H9 (cell line): Measurements from ENCODE around the gene BMP8A. TPM values are rescaled to one million over a fixed set of nuclear protein-coding genes. Genes with fewer than 3 reads are reported as not detected.
"Not testable (repeated sequence)": the region's sequence is repeated elsewhere in the genome, so short reads cannot be mapped to it uniquely, and the experiment has no call there.

Experiments used
- DNase-seq: peaks from one replicate; pipeline ENCODE4 v3.0.0-alpha.2; 2017
- H2AFZ ChIP-seq: one replicate; pipeline ENCODE4 v1.6.1; 2013; ENCODE audit warnings: mild to moderate bottlenecking, low read length, control low read depth, moderate library complexity
- H2AK5ac ChIP-seq: 2 replicates; pipeline ENCODE4 v1.6.1; 2013; ENCODE audit warnings: low read length, control low read depth, mixed read lengths; ENCODE audit not compliant: insufficient read length
- H2BK120ac ChIP-seq: one replicate; pipeline ENCODE4 v1.6.1; 2013; ENCODE audit warnings: low read depth, mild to moderate bottlenecking, low read length, control low read depth, inconsistent platforms; ENCODE audit not compliant: poor library complexity, severe bottlenecking
- H2BK12ac ChIP-seq: 2 replicates; pipeline ENCODE4 v1.6.1; 2013; ENCODE audit warnings: low read length, control low read depth, mixed read lengths, low read depth; ENCODE audit not compliant: insufficient read length
- H2BK15ac ChIP-seq: 2 replicates; pipeline ENCODE4 v1.6.1; 2013; ENCODE audit warnings: low read depth, low read length, control low read depth
- H2BK20ac ChIP-seq: one replicate; pipeline ENCODE4 v1.6.1; 2013; ENCODE audit warnings: low read depth, mild to moderate bottlenecking, low read length, control low read depth, inconsistent platforms; ENCODE audit not compliant: poor library complexity, severe bottlenecking
- H2BK5ac ChIP-seq: 2 replicates; pipeline ENCODE4 v1.6.1; 2013; ENCODE audit warnings: low read length, control low read depth, mixed read lengths; ENCODE audit not compliant: insufficient read length
- H3K14ac ChIP-seq: 2 replicates; pipeline ENCODE4 v1.6.1; 2013; ENCODE audit warnings: low read length, control low read depth; ENCODE audit not compliant: insufficient read depth
- H3K18ac ChIP-seq: 2 replicates; pipeline ENCODE4 v1.6.1; 2013; ENCODE audit warnings: low read depth, mild to moderate bottlenecking, mixed read lengths, low read length, control low read depth; ENCODE audit not compliant: insufficient read length
- H3K23ac ChIP-seq: 2 replicates; pipeline ENCODE4 v1.6.1; 2013; ENCODE audit warnings: low read length, control low read depth, mixed read lengths, low read depth; ENCODE audit not compliant: insufficient read length
- H3K23me2 ChIP-seq: 2 replicates; pipeline ENCODE4 v1.6.1; 2013; ENCODE audit warnings: low read depth, mild to moderate bottlenecking, mixed read lengths, low read length, control low read depth; ENCODE audit not compliant: insufficient read length, poor library complexity, severe bottlenecking
- H3K27ac ChIP-seq: 2 replicates; pipeline ENCODE4 v1.5.1; 2013; ENCODE audit warnings: low read length, control low read depth, mixed read lengths, low read depth; ENCODE audit not compliant: insufficient read length
- H3K27me3 ChIP-seq: 2 replicates; pipeline ENCODE4 v1.6.1; 2013; ENCODE audit warnings: low read length, control low read depth, inconsistent platforms; ENCODE audit not compliant: insufficient read depth
- H3K4ac ChIP-seq: 2 replicates; pipeline ENCODE4 v1.6.1; 2013; ENCODE audit warnings: low read depth, mild to moderate bottlenecking, control low read depth, inconsistent platforms, low read length, moderate library complexity
- H3K4me1 ChIP-seq: 2 replicates; pipeline ENCODE4 v1.6.1; 2013; ENCODE audit warnings: low read length, control low read depth, inconsistent platforms; ENCODE audit not compliant: insufficient read depth
- H3K4me2 ChIP-seq: 2 replicates; pipeline ENCODE4 v1.6.1; 2013; ENCODE audit warnings: low read length, control low read depth, mixed read lengths; ENCODE audit not compliant: insufficient read length, insufficient read depth
- H3K56ac ChIP-seq: 2 replicates; pipeline ENCODE4 v1.6.1; 2013; ENCODE audit warnings: low read depth, mild to moderate bottlenecking, mixed read lengths, low read length, control low read depth; ENCODE audit not compliant: insufficient read length
- H3K79me1 ChIP-seq: 2 replicates; pipeline ENCODE4 v1.6.1; 2013; ENCODE audit warnings: low read depth, mild to moderate bottlenecking, moderate library complexity, low read length, control low read depth, inconsistent platforms; ENCODE audit not compliant: insufficient read depth, poor library complexity, severe bottlenecking
- H3K79me2 ChIP-seq: 2 replicates; pipeline ENCODE4 v1.6.1; 2013; ENCODE audit warnings: low read length, control low read depth, inconsistent platforms; ENCODE audit not compliant: insufficient read depth
- H3K9ac ChIP-seq: 2 replicates; pipeline ENCODE4 v1.6.1; 2013; ENCODE audit warnings: low read length, control low read depth, mixed read lengths; ENCODE audit not compliant: insufficient read length; ENCODE audit errors: extremely low read depth
- H3K9me3 ChIP-seq: one replicate; pipeline ENCODE4 v1.6.1; 2013; ENCODE audit warnings: low read depth, low read length, inconsistent platforms; ENCODE audit not compliant: control insufficient read depth
- H3T11ph ChIP-seq: one replicate; pipeline ENCODE4 v1.6.1; 2013; ENCODE audit warnings: mild to moderate bottlenecking, low read length, control low read depth, inconsistent platforms
- H4K20me1 ChIP-seq: one replicate; pipeline ENCODE4 v1.6.1; 2013; ENCODE audit not compliant: control insufficient read depth, insufficient read length, insufficient read depth
- H4K5ac ChIP-seq: 2 replicates; pipeline ENCODE4 v1.6.1; 2013; ENCODE audit warnings: low read depth, mild to moderate bottlenecking, mixed read lengths, low read length, control low read depth; ENCODE audit not compliant: insufficient read length
- H4K8ac ChIP-seq: replicated peaks from 2 replicates; pipeline ENCODE4 v1.6.1; 2013; ENCODE audit warnings: low read length, control low read depth, mixed read lengths, low read depth; ENCODE audit not compliant: insufficient read length
- H4K91ac ChIP-seq: 2 replicates; pipeline ENCODE4 v1.6.1; 2013; ENCODE audit warnings: low read depth, mild to moderate bottlenecking, moderate library complexity, mixed read lengths, low read length, control low read depth; ENCODE audit not compliant: insufficient read length
- H3K27ac Mint-ChIP-seq, 3 experiments: 2 replicates in 2 of 3; 3 replicates in 1 of 3; pipeline ENCODE4 v1.8.0; 2020 to 2021; ENCODE audit warnings: mixed read lengths in 3 of 3, mild to moderate bottlenecking in 1 of 3, moderate library complexity in 1 of 3
- H3K27me3 Mint-ChIP-seq: 2 replicates; pipeline ENCODE4 v1.8.0; 2021; ENCODE audit warnings: low read depth, mild to moderate bottlenecking, moderate library complexity, mixed read lengths
- H3K36me3 Mint-ChIP-seq, 3 experiments: 2 replicates in 2 of 3; 3 replicates in 1 of 3; pipeline ENCODE4 v1.8.0; 2020 to 2021; ENCODE audit warnings: low read depth in 3 of 3, mixed read lengths in 3 of 3; ENCODE audit not compliant: insufficient read depth in 1 of 3
- H3K4me1 Mint-ChIP-seq, 2 experiments: 2 replicates each; pipeline ENCODE4 v1.8.0; 2020; ENCODE audit warnings: mixed read lengths in 2 of 2
- H3K4me3 Mint-ChIP-seq, 2 experiments: 2 replicates in 1 of 2; 3 replicates in 1 of 2; pipeline ENCODE4 v1.8.0; 2020 to 2021; ENCODE audit warnings: mild to moderate bottlenecking in 2 of 2, mixed read lengths in 2 of 2, moderate library complexity in 1 of 2
- H3K9me3 Mint-ChIP-seq, 2 experiments: 2 replicates in 1 of 2; 3 replicates in 1 of 2; pipeline ENCODE4 v1.8.0; 2020; ENCODE audit warnings: mild to moderate bottlenecking in 2 of 2, mixed read lengths in 2 of 2, moderate library complexity in 1 of 2
- CTCF ChIP-seq: fragments of 200-600 bp; sonication (generic); conservative IDR thresholded peaks from 3 replicates; pipeline ENCODE4 v1.8.0; 2021; ENCODE audit warnings: antibody characterized with exemption, mild to moderate bottlenecking
- WGBS: extraction: QIAGEN DNeasy Blood & Tissue Kit; methylation state at CpG from one replicate; pipeline ENCODE4 v1.1.7; 2013; ENCODE audit warnings: missing lambda C conversion rate, low lambda C conversion rate, mixed read lengths; ENCODE audit not compliant: insufficient read length; ENCODE audit errors: extremely low coverage; 5-methylcytosine and 5-hydroxymethylcytosine counted together
- total RNA-seq: library from RNA; stranded (reverse); gene quantifications from 2 replicates; pipeline ENCODE4 v1.2.1, GENCODE V29; 2021

Gene BMP8A
- total RNA-seq, 1 experiment from 2014 or later, result 0.52 TPM

GRCh38 chr1:39494671-39495410 is 3.4 kb downstream of the BMP8A start:
- no peak overlapping the region for H2BK15ac ChIP-seq
- peaks cover 24% of the 10 kb centered on the region; the same call in 1 of the 2 replicates for H3K27me3 ChIP-seq
- H4K20me1 ChIP-seq, result no peaks in the 10 kb centered on the region
- H3K9ac ChIP-seq, result no peak overlapping the region
- H3K4ac ChIP-seq, result no peak overlapping the region
- Mint-ChIP-seq H3K4me1 (peaks cover 9 to 12% of the 10 kb centered on the region in 2 experiments), H3K9me3 (no peaks in the 10 kb centered on the region; a peak in 1 of 5 replicates), H3K36me3 (no peaks in the 10 kb centered on the region), H3K27ac (no peak overlapping the region), H3K27me3 (peaks cover 59% of the 10 kb centered on the region), H3K4me3 (no peak overlapping the region)
- no peaks in the 10 kb centered on the region for H3K9me3 ChIP-seq
- no peak overlapping the region for H4K8ac ChIP-seq
- no CpG with 5 or more reads among the region's 14 CpGs for WGBS
- no peak overlapping the region for H2AFZ ChIP-seq
- no peak overlapping the region for H3K4me2 ChIP-seq
- peaks cover 12% of the 10 kb centered on the region for H3K23me2 ChIP-seq
- no peak overlapping the region for H2BK5ac ChIP-seq
- no peak overlapping the region for H3K18ac ChIP-seq
- H3K56ac ChIP-seq, result no peak overlapping the region
- no peak overlapping the region for H2BK20ac ChIP-seq
- no peak for DNase-seq
- no peak overlapping the region for H4K91ac ChIP-seq
- no peak overlapping the region for H3K14ac ChIP-seq
- H2BK12ac ChIP-seq, result no peak overlapping the region
- no peak overlapping the region for H2BK120ac ChIP-seq
- no peaks in the 10 kb centered on the region for H3K79me1 ChIP-seq
- no peak overlapping the region for H2AK5ac ChIP-seq
- no peak overlapping the region for H3T11ph ChIP-seq
- H3K27ac ChIP-seq, result no peak overlapping the region
- H3K4me1 ChIP-seq, result peaks cover 3% of the 10 kb centered on the region; the same call in 1 of the 2 replicates
- no peak for TF ChIP-seq CTCF
- H3K23ac ChIP-seq, result no peak overlapping the region
- H3K79me2 ChIP-seq, result no peaks in the 10 kb centered on the region
- H4K5ac ChIP-seq, result no peak overlapping the region

- H3K4ac ChIP-seq, H3K14ac ChIP-seq, H3K79me2 ChIP-seq, H4K8ac ChIP-seq, H3K4me1 ChIP-seq, H3K27ac ChIP-seq, H3K9me3 Mint-ChIP-seq, H2BK12ac ChIP-seq, H3K36me3 Mint-ChIP-seq, H3K9me3 ChIP-seq, H3K27ac Mint-ChIP-seq, H3K9ac ChIP-seq, DNase-seq, H3T11ph ChIP-seq, H3K4me3 Mint-ChIP-seq, H3K4me1 Mint-ChIP-seq, H2BK120ac ChIP-seq, H2BK20ac ChIP-seq, H3K23ac ChIP-seq, H2AFZ ChIP-seq, H3K56ac ChIP-seq, H3K23me2 ChIP-seq, H2AK5ac ChIP-seq, H2BK5ac ChIP-seq, H3K79me1 ChIP-seq, H3K4me2 ChIP-seq, H4K20me1 ChIP-seq, H2BK15ac ChIP-seq, H4K91ac ChIP-seq, H4K5ac ChIP-seq, H3K18ac ChIP-seq: not testable (repeated sequence)
- peaks cover 17% of the 10 kb centered on the region; the same call in 1 of the 2 replicates for H3K27me3 ChIP-seq
- peaks cover 58% of the 10 kb centered on the region for H3K27me3 Mint-ChIP-seq
- no CpG with 5 or more reads among the region's 5 CpGs for WGBS
Observed at GRCh38 chr1:39496520-39496919, 5.1 kb downstream of the BMP8A start.
